ENCODE measurements around the gene PKIB.
"Not testable (repeated sequence)": the region's sequence is repeated elsewhere in the genome, so short reads cannot be mapped to it uniquely, and the experiment has no call there.

Gene PKIB

GRCh38 chr6:122631571-122632249 is 21.5 kb downstream of the PKIB start:
- H3K4me3 ChIP-seq (ENCODE audit: low read length) = no peak overlapping the region
- no peak for DNase-seq (ENCODE audit: low read depth)
- no peak for TF ChIP-seq CTCF (conservative IDR thresholded peaks at IDR 0.05; ENCODE audit: low read length)

- DNase-seq (ENCODE audit: low read depth) = no peak
- no peak for TF ChIP-seq CTCF (conservative IDR thresholded peaks at IDR 0.05; ENCODE audit: low read length)
- no peak overlapping the region for H3K4me3 ChIP-seq (ENCODE audit: low read length)
Observed at GRCh38 chr6:122640366-122640765, 30.2 kb downstream of the PKIB start.

GRCh38 chr6:122641819-122642218 is 31.6 kb downstream of the PKIB start:
- TF ChIP-seq CTCF (conservative IDR thresholded peaks at IDR 0.05; ENCODE audit: low read length) = no peak
- no peak overlapping the region for H3K4me3 ChIP-seq (ENCODE audit: low read length)
- no peak for DNase-seq (ENCODE audit: low read depth)

- not testable (repeated sequence) for H3K4me3 ChIP-seq (ENCODE audit: low read length); DNase-seq (ENCODE audit: low read depth)
Observed at GRCh38 chr6:122642604-122643003, 32.4 kb downstream of the PKIB start.

- no peak for DNase-seq (ENCODE audit: low read depth)
- no peak for TF ChIP-seq CTCF (conservative IDR thresholded peaks at IDR 0.05; ENCODE audit: low read length)
- H3K4me3 ChIP-seq (ENCODE audit: low read length) = no peak overlapping the region
Observed at GRCh38 chr6:122645256-122645655, 35.1 kb downstream of the PKIB start.

- H3K4me3 ChIP-seq (ENCODE audit: low read length) = no peak overlapping the region
- no peak for DNase-seq (ENCODE audit: low read depth)
- TF ChIP-seq CTCF (conservative IDR thresholded peaks at IDR 0.05; ENCODE audit: low read length) = no peak
Observed at GRCh38 chr6:122647765-122648164, 37.6 kb downstream of the PKIB start.

GRCh38 chr6:122648726-122649125 is 38.5 kb downstream of the PKIB start:
- no peak for DNase-seq (ENCODE audit: low read depth)
- TF ChIP-seq CTCF (conservative IDR thresholded peaks at IDR 0.05; ENCODE audit: low read length) = no peak
- no peak overlapping the region for H3K4me3 ChIP-seq (ENCODE audit: low read length)

GRCh38 chr6:122649701-122650100 is 39.5 kb downstream of the PKIB start:
- TF ChIP-seq CTCF (conservative IDR thresholded peaks at IDR 0.05; ENCODE audit: low read length) = no peak
- DNase-seq (ENCODE audit: low read depth) = no peak
- no peak overlapping the region for H3K4me3 ChIP-seq (ENCODE audit: low read length)

All from AG10803 (cell line).